H1 (cell line): ENCODE results near the gene CRYGS. TPM values are rescaled to one million over a fixed set of nuclear protein-coding genes. Genes with fewer than 3 reads are reported as not detected.

ENCODE experiments used
- CTCF ChIA-PET: fragments of 300-600 bp; sonication (Branson Sonifier 250); formaldehyde crosslinking; loops from one replicate; lab custom pipeline; 2021; ENCODE audit not compliant: partially characterized antibody; lab: Charles Lee
- POLR2A ChIA-PET: fragments of 300-600 bp; sonication (Branson Sonifier 250); formaldehyde crosslinking; loops from one replicate; lab custom pipeline; 2021; ENCODE audit warnings: inconsistent platforms; ENCODE audit not compliant: partially characterized antibody; lab: Charles Lee
- DNase-seq, 2 experiments: peaks; one replicate each; pipeline versions ENCODE4 v3.0.0 to v3.0.0-alpha.2; 2010 to 2022; ENCODE audit warnings: low spot score in 2 of 2, low read depth in 1 of 2, mixed read lengths in 1 of 2
- FAIRE-seq: peaks from 2 replicates; lab custom pipeline; 2011; peaks lifted over from hg19 to GRCh38; lab: Jason Lieb, UNC
- H2AFZ ChIP-seq: 2 replicates; pipeline ENCODE4 v1.8.1; 2012; ENCODE audit warnings: low read length, inconsistent platforms
- H2AK5ac ChIP-seq: 2 replicates; pipeline ENCODE4 v1.6.1; 2013; ENCODE audit warnings: low read depth, low read length
- H2BK120ac ChIP-seq: replicated peaks from 2 replicates; pipeline ENCODE3; 2013; ENCODE audit warnings: low read depth, low read length, inconsistent platforms
- H2BK12ac ChIP-seq: 2 replicates; pipeline ENCODE4 v1.6.1; 2013; ENCODE audit warnings: low read depth, low read length
- H2BK15ac ChIP-seq: 2 replicates; pipeline ENCODE4 v1.6.1; 2013; ENCODE audit warnings: low read length
- H2BK20ac ChIP-seq: 2 replicates; pipeline ENCODE4 v1.6.1; 2013; ENCODE audit warnings: low read length
- H2BK5ac ChIP-seq: 2 replicates; pipeline ENCODE4 v1.6.1; 2013; ENCODE audit warnings: low read depth, low read length
- H3K14ac ChIP-seq: 2 replicates; pipeline ENCODE4 v1.6.1; 2013; ENCODE audit warnings: inconsistent platforms; ENCODE audit not compliant: insufficient read length
- H3K18ac ChIP-seq: 2 replicates; pipeline ENCODE4 v1.6.1; 2013; ENCODE audit warnings: low read length; ENCODE audit errors: extremely low read depth
- H3K23ac ChIP-seq: 2 replicates; pipeline ENCODE4 v1.6.1; 2013; ENCODE audit warnings: inconsistent platforms; ENCODE audit not compliant: insufficient read length
- H3K23me2 ChIP-seq: 2 replicates; pipeline ENCODE4 v1.6.1; 2013; ENCODE audit warnings: low read depth, low read length
- H3K27ac ChIP-seq: 2 replicates; pipeline ENCODE4 v1.6.1; 2011; ENCODE audit warnings: low read depth, low read length, inconsistent platforms
- H3K27me3 ChIP-seq, 4 experiments: replicated peaks in 1 of 4; 1 replicate in 1 of 4; 2 replicates in 3 of 4; pipeline versions ENCODE4 v1.6.1 to v1.8.1; 2011 to 2013; ENCODE audit warnings: low read length in 3 of 4, mild to moderate bottlenecking in 3 of 4, inconsistent platforms in 2 of 4, mixed read lengths in 2 of 4, moderate library complexity in 1 of 4; ENCODE audit not compliant: control insufficient read depth in 3 of 4, insufficient read depth in 3 of 4; ENCODE audit errors: extremely low read depth in 1 of 4
- H3K36me3 ChIP-seq, 4 experiments: 2 replicates each; pipeline versions ENCODE4 v1.6.1 to v1.8.1; 2011 to 2013; ENCODE audit warnings: mild to moderate bottlenecking in 4 of 4, low read length in 3 of 4, moderate library complexity in 2 of 4, control low read depth in 1 of 4, inconsistent platforms in 1 of 4; ENCODE audit not compliant: insufficient read depth in 4 of 4, control insufficient read depth in 2 of 4
- H3K4ac ChIP-seq: replicated peaks from 2 replicates; pipeline ENCODE3; 2013; ENCODE audit warnings: low read length, low read depth, mixed read lengths, inconsistent platforms; ENCODE audit not compliant: insufficient read length
- H3K4me1 ChIP-seq, 4 experiments: replicated peaks in 1 of 4; 1 replicate in 1 of 4; 2 replicates in 3 of 4; pipeline versions ENCODE4 v1.6.1 to v1.8.1; 2011 to 2013; ENCODE audit warnings: low read length in 3 of 4, inconsistent platforms in 2 of 4, mixed read lengths in 1 of 4; ENCODE audit not compliant: insufficient read depth in 4 of 4, control insufficient read depth in 3 of 4
- H3K4me2 ChIP-seq, 2 experiments: 2 replicates each; pipeline versions ENCODE4 v1.6.1 to v1.8.1; 2011 to 2013; ENCODE audit warnings: low read depth in 2 of 2, low read length in 2 of 2, control low read depth in 1 of 2, inconsistent platforms in 1 of 2, mild to moderate bottlenecking in 1 of 2; ENCODE audit not compliant: insufficient read depth in 1 of 2
- H3K4me3 ChIP-seq, 4 experiments: fragments of 200-600, 300-600 bp in 1 of 4; sonication (generic), shearing (Covaris generic), sonication (Bioruptor Twin) in 1 of 4; 2 replicates each; pipeline versions ENCODE4 v1.5.1 to v1.8.1; 2011 to 2016; ENCODE audit warnings: low read length in 4 of 4, low read depth in 3 of 4, control low read depth in 2 of 4, inconsistent platforms in 2 of 4, mild to moderate bottlenecking in 2 of 4, mixed read lengths in 1 of 4, moderate library complexity in 1 of 4; ENCODE audit not compliant: insufficient read depth in 2 of 4; ENCODE audit errors: extremely low read depth in 1 of 4
- H3K56ac ChIP-seq: replicated peaks from 2 replicates; pipeline ENCODE3; 2013; ENCODE audit warnings: low read depth, mild to moderate bottlenecking, mixed read lengths, low read length, inconsistent platforms; ENCODE audit not compliant: insufficient read length
- H3K79me1 ChIP-seq: 2 replicates; pipeline ENCODE4 v1.6.1; 2013; ENCODE audit warnings: low read depth, low read length, control low read depth
- H3K79me2 ChIP-seq, 2 experiments: 2 replicates each; pipeline versions ENCODE4 v1.6.1 to v1.8.1; 2012 to 2013; ENCODE audit warnings: low read length in 2 of 2, mild to moderate bottlenecking in 2 of 2, inconsistent platforms in 1 of 2; ENCODE audit not compliant: insufficient read depth in 2 of 2, control insufficient read depth in 1 of 2
- H3K9ac ChIP-seq, 4 experiments: replicated peaks in 1 of 4; 1 replicate in 1 of 4; 2 replicates in 3 of 4; pipeline versions ENCODE4 v1.6.1 to v1.8.1; 2011 to 2013; ENCODE audit warnings: low read depth in 3 of 4, low read length in 3 of 4, control low read depth in 2 of 4, mild to moderate bottlenecking in 2 of 4, moderate library complexity in 2 of 4, inconsistent platforms in 1 of 4; ENCODE audit errors: extremely low read depth in 1 of 4
- H3K9me3 ChIP-seq, 2 experiments: 2 replicates each; pipeline versions ENCODE4 v1.6.1 to v1.8.1; 2012 to 2013; ENCODE audit warnings: mild to moderate bottlenecking in 2 of 2, moderate library complexity in 2 of 2, control low read depth in 1 of 2, inconsistent platforms in 1 of 2, low read depth in 1 of 2, low read length in 1 of 2, mixed read lengths in 1 of 2; ENCODE audit not compliant: insufficient read depth in 2 of 2
- H4K20me1 ChIP-seq, 2 experiments: replicated peaks in 1 of 2; 2 replicates each; pipeline versions ENCODE3 to v1.8.1; 2011 to 2013; ENCODE audit warnings: inconsistent platforms in 2 of 2, low read length in 2 of 2, mild to moderate bottlenecking in 1 of 2; ENCODE audit not compliant: insufficient read depth in 2 of 2, control insufficient read depth in 1 of 2
- H4K5ac ChIP-seq: 2 replicates; pipeline ENCODE4 v1.6.1; 2013; ENCODE audit warnings: low read length, low read depth, mixed read lengths, inconsistent platforms; ENCODE audit not compliant: insufficient read length
- H4K8ac ChIP-seq: 2 replicates; pipeline ENCODE4 v1.8.0; 2013; ENCODE audit warnings: mild to moderate bottlenecking, moderate library complexity, low read length, inconsistent platforms; ENCODE audit not compliant: insufficient read depth; ENCODE audit errors: extremely low read depth
- H4K91ac ChIP-seq: replicated peaks from 2 replicates; pipeline ENCODE3; 2013; ENCODE audit warnings: low read length, mixed read lengths, inconsistent platforms; ENCODE audit not compliant: insufficient read length
- POLR2A ChIP-seq, 2 experiments: IDR thresholded peaks; 1 replicate in 1 of 2; 2 replicates in 1 of 2; pipeline ENCODE4 v1.6.1; 2011; ENCODE audit warnings: low read depth in 2 of 2, low read length in 2 of 2, mild to moderate bottlenecking in 2 of 2; ENCODE audit errors: control extremely low read depth in 1 of 2
- SIRT6 ChIP-seq: IDR thresholded peaks from one replicate; pipeline ENCODE4 v1.7.1; 2012; ENCODE audit warnings: low read length, inconsistent platforms
- SP2 ChIP-seq: IDR thresholded peaks from 2 replicates; pipeline ENCODE4 v1.6.1; 2012; ENCODE audit warnings: mild to moderate bottlenecking, low read length, inconsistent platforms
- WGBS, 2 experiments: shearing (Covaris generic) in 1 of 2; methylation state at CpG; one replicate each; pipeline versions ENCODE4 v1.1.6 to v1.1.7; 2013 to 2015; ENCODE audit warnings: low lambda C conversion rate in 2 of 2, mixed read lengths in 2 of 2, inconsistent platforms in 1 of 2, low coverage in 1 of 2, missing lambda C conversion rate in 1 of 2; ENCODE audit not compliant: insufficient replicate concordance in 2 of 2, insufficient coverage in 1 of 2, insufficient read length in 1 of 2; ENCODE audit errors: extremely low coverage in 1 of 2, missing lambda C conversion rate in 1 of 2; 5-methylcytosine and 5-hydroxymethylcytosine counted together
- polyA plus RNA-seq, 7 experiments: library from polyadenylated mRNA; depleted of rRNA in 3 of 7; stranded (reverse) in 5 of 7; unstranded in 2 of 7; fragments of >200 nt in 5 of 7; fragments of 200-250 nt in 2 of 7; gene quantifications; 1 replicate in 5 of 7; 2 replicates in 1 of 7; 4 replicates in 1 of 7; pipeline versions ENCODE4 v1.2.1 to v1.2.3, GENCODE V29; 2011 to 2013; ENCODE audit warnings: missing spikeins in 2 of 7, mixed read lengths in 2 of 7
- total RNA-seq: library from RNA; stranded (reverse); fragmentation: NEBNext Ultra II Directional; extraction: Animal tissue kit (Norgen Biotek cat#: 25700); gene quantifications from 2 replicates; pipeline ENCODE4 v1.2.1, GENCODE V29; 2021

CRYGS gene
- total and polyA plus RNA-seq, 2 of the 8 experiments (the other 6 are each of a cell fraction or from before 2014, with no cell fraction given) = 1.5 to 1.8 TPM

GRCh38 chr3:186580785-186581184 is 36.6 kb upstream of the CRYGS start:
- Histone ChIP-seq H3K79me2 (no peaks in the 10 kb centered on the region), H2BK15ac (no peak overlapping the region), H4K5ac (no peak overlapping the region), H3K56ac (no peak overlapping the region), H3K4me1 (no peaks in the 10 kb centered on the region), H3K9me3 (no peaks in the 10 kb centered on the region), H2AFZ (no peak overlapping the region), H3K36me3 (peaks cover 11 to 89% (median 57%) of the 10 kb centered on the region in 4 experiments), H2BK120ac (no peak overlapping the region), H2AK5ac (no peak overlapping the region), H3K23ac (no peak overlapping the region), H2BK5ac (no peak overlapping the region), H3K4me3 (no peak overlapping the region), H3K4ac (no peak overlapping the region), H3K79me1 (no peaks in the 10 kb centered on the region), H4K20me1 (no peaks in the 10 kb centered on the region), H3K27ac (no peak overlapping the region), H2BK12ac (no peak overlapping the region), H4K91ac (no peak overlapping the region), H4K8ac (no peak overlapping the region), H3K14ac (no peak overlapping the region), H2BK20ac (no peak overlapping the region), H3K18ac (no peak overlapping the region), H3K9ac (no peak overlapping the region), H3K4me2 (no peak overlapping the region), H3K23me2 (no peaks in the 10 kb centered on the region; the same call in 1 of the 2 replicates), H3K27me3 (no peaks in the 10 kb centered on the region)
- TF ChIP-seq SIRT6 (no peak), SP2 (no peak), POLR2A (IDR thresholded peaks at IDR 0.05; ENCODE audit: control extremely low read depth in 1 of 2, low read depth in 2 of 2, low read length in 2 of 2) (no peak)
- FAIRE-seq = no peak
- WGBS, 2 experiments = 94% methylated on average over 3 of the region's 3 CpGs; no CpG with 5 or more reads in 1 of the 2 experiments
- DNase-seq = no peak
- CTCF ChIA-PET = no interaction called here
- POLR2A ChIA-PET = interaction anchor here (1.9 to 8.4 kb wide), 2 partner anchors 10 to 204 kb away, joined by 10 to 57 read pairs; partner anchors contain the start of genes DNAJB11 and EIF4A2
